ENCODE results near the gene ASCC1. TPM values are rescaled to one million over a fixed set of nuclear protein-coding genes. Genes with fewer than 3 reads are reported as not detected.

ASCC1 gene
- total RNA-seq, 4 donors from 2014 or later = 24.4 to 42.4 (median 35.2) TPM

GRCh38 chr10:72096115-72097000 lies 119.7 kb downstream of the ASCC1 start:
- no peak for ATAC-seq
- no peaks in the 10 kb centered on the region for H3K4me1 ChIP-seq
- TF ChIP-seq EP300 (IDR thresholded peaks at IDR 0.05) (no peak), POLR2AphosphoS5 (IDR thresholded peaks at IDR 0.05) (no peak), CTCF (IDR thresholded peaks at IDR 0.05) (no peak), POLR2A (IDR thresholded peaks at IDR 0.05) (no peak)
- H3K27ac ChIP-seq = no peak overlapping the region
- 66 to 81% methylated on average over 8 to 9 of the region's 9 CpGs for WGBS, 2 donors (ENCODE audit: low coverage in 1 of 2)
- no peaks in the 10 kb centered on the region for H3K27me3 ChIP-seq
- no peak overlapping the region for H3K4me3 ChIP-seq
- peaks cover 0 to 96% of the 10 kb centered on the region in 2 donors for H3K36me3 ChIP-seq
- H3K9me3 ChIP-seq = no peaks in the 10 kb centered on the region

- Histone ChIP-seq H3K4me1 (no peaks in the 10 kb centered on the region), H3K36me3 (peaks cover 0 to 86% of the 10 kb centered on the region in 2 donors), H3K27ac (no peak overlapping the region), H3K27me3 (peaks cover 10% of the 10 kb centered on the region), H3K4me3 (no peak overlapping the region), H3K9me3 (no peaks in the 10 kb centered on the region)
- no peak for TF ChIP-seq EP300 (IDR thresholded peaks at IDR 0.05)
- no peak for TF ChIP-seq POLR2A (IDR thresholded peaks at IDR 0.05)
- no peak for TF ChIP-seq POLR2AphosphoS5 (IDR thresholded peaks at IDR 0.05)
- no peak for TF ChIP-seq CTCF (IDR thresholded peaks at IDR 0.05)
- no peak for ATAC-seq
- WGBS, 2 donors (ENCODE audit: low coverage in 1 of 2) = 96 to 100% methylated on average over 1 to 4 of the region's 4 CpGs
These were observed 120.9 kb downstream of the ASCC1 start for GRCh38 chr10:72095195-72095594.

- TF ChIP-seq EP300 (IDR thresholded peaks at IDR 0.05) (no peak), POLR2AphosphoS5 (IDR thresholded peaks at IDR 0.05) (no peak), CTCF (IDR thresholded peaks at IDR 0.05) (no peak), POLR2A (IDR thresholded peaks at IDR 0.05) (no peak)
- peaks cover 0 to 80% of the 10 kb centered on the region in 2 donors for H3K36me3 ChIP-seq
- no peak overlapping the region for H3K4me3 ChIP-seq
- H3K4me1 ChIP-seq = no peaks in the 10 kb centered on the region
- H3K27me3 ChIP-seq = peaks cover 16% of the 10 kb centered on the region
- no peak overlapping the region for H3K27ac ChIP-seq
- no peak for ATAC-seq
- H3K9me3 ChIP-seq = no peaks in the 10 kb centered on the region
- WGBS, 2 donors (ENCODE audit: low coverage in 1 of 2) = 94 to 100% methylated on average over 2 of the region's 2 CpGs
These were observed 121.5 kb downstream of the ASCC1 start for GRCh38 chr10:72094574-72094973.

GRCh38 chr10:72093450-72093849 lies 122.6 kb downstream of the ASCC1 start:
- Histone ChIP-seq H3K4me3 (no peak overlapping the region), H3K27ac (no peak overlapping the region), H3K36me3 (peaks cover 0 to 69% of the 10 kb centered on the region in 2 donors), H3K9me3 (no peaks in the 10 kb centered on the region), H3K27me3 (peaks cover 27% of the 10 kb centered on the region), H3K4me1 (peaks cover 0 to 4% (median 0%) of the 10 kb centered on the region in 3 donors)
- no peak for ATAC-seq
- WGBS, 2 donors (ENCODE audit: low coverage in 1 of 2) = 70 to 84% methylated on average over 4 of the region's 4 CpGs
- TF ChIP-seq POLR2A (IDR thresholded peaks at IDR 0.05) (no peak), CTCF (IDR thresholded peaks at IDR 0.05) (no peak), POLR2AphosphoS5 (IDR thresholded peaks at IDR 0.05) (no peak), EP300 (IDR thresholded peaks at IDR 0.05) (no peak)

- H3K4me1 ChIP-seq = peaks cover 0 to 9% (median 5%) of the 10 kb centered on the region in 3 donors
- WGBS, 2 donors (ENCODE audit: low coverage in 1 of 2) = 94 to 100% methylated on average over 1 to 2 of the region's 2 CpGs
- H3K27ac ChIP-seq = no peak overlapping the region
- no peaks in the 10 kb centered on the region for H3K9me3 ChIP-seq
- peaks cover 0 to 64% of the 10 kb centered on the region in 2 donors for H3K36me3 ChIP-seq
- TF ChIP-seq CTCF (IDR thresholded peaks at IDR 0.05) (no peak), EP300 (IDR thresholded peaks at IDR 0.05) (no peak), POLR2AphosphoS5 (IDR thresholded peaks at IDR 0.05) (no peak), POLR2A (IDR thresholded peaks at IDR 0.05) (no peak)
- ATAC-seq = no peak
- peaks cover 32% of the 10 kb centered on the region for H3K27me3 ChIP-seq
- no peak overlapping the region for H3K4me3 ChIP-seq
These were observed 123.1 kb downstream of the ASCC1 start for GRCh38 chr10:72092987-72093386.

All from gastroesophageal sphincter (tissue), 4 donors.